IMR-90 (cell line): ENCODE measurements around the gene PEX14. TPM values are rescaled to one million over a fixed set of nuclear protein-coding genes. Genes with fewer than 3 reads are reported as not detected.

ENCODE experiments used
- ATAC-seq: fragments of 200-7000 bp; cut with Tn5 transposase; 2 replicates; pipeline ENCODE4 v1.9.1; 2020; ENCODE audit warnings: low read depth, mild to moderate bottlenecking, moderate library complexity
- BruUV-seq: library from RNA; stranded (reverse); fragments of 400-500 nt; replicated peaks from 2 replicates; lab custom pipeline; 2021; lab: Mats Ljungman, UMichigan
- CTCF ChIA-PET: fragments of 300-600 bp; formaldehyde crosslinking; extraction: SDS; loops from one replicate; lab custom pipeline; 2021; ENCODE audit warnings: antibody characterized with exemption; lab: Yijun Ruan, JAX
- POLR2A ChIA-PET: fragments of 300-600 bp; sonication (Branson Sonifier 250); formaldehyde crosslinking; loops from one replicate; lab custom pipeline; 2022; ENCODE audit warnings: antibody characterized with exemption; ENCODE audit not compliant: unreplicated experiment; lab: Charles Lee
- DNase-seq: peaks from one replicate; pipeline ENCODE4 v3.0.0; 2013
- H2AFZ ChIP-seq: replicated peaks from 2 replicates; pipeline ENCODE3; 2013; ENCODE audit warnings: low read length, mild to moderate bottlenecking; ENCODE audit not compliant: poor library complexity
- H2AK5ac ChIP-seq: 2 replicates; pipeline ENCODE4 v1.6.1; 2013; ENCODE audit warnings: low read depth, low read length, inconsistent platforms
- H2AK9ac ChIP-seq: replicated peaks from 2 replicates; pipeline ENCODE3; 2013; ENCODE audit warnings: mild to moderate bottlenecking, low read depth, low read length, moderate library complexity; ENCODE audit not compliant: poor library complexity
- H2BK120ac ChIP-seq: 2 replicates; pipeline ENCODE4 v1.6.1; 2013; ENCODE audit warnings: low read depth, low read length, inconsistent platforms
- H2BK15ac ChIP-seq: 3 replicates; pipeline ENCODE4 v1.6.1; 2013; ENCODE audit warnings: low read depth, low read length, inconsistent platforms
- H2BK20ac ChIP-seq: 2 replicates; pipeline ENCODE4 v1.6.1; 2013; ENCODE audit warnings: low read depth, mild to moderate bottlenecking, inconsistent platforms, low read length, moderate library complexity
- H2BK5ac ChIP-seq: 2 replicates; pipeline ENCODE4 v1.6.1; 2013; ENCODE audit warnings: mild to moderate bottlenecking, low read depth, low read length, inconsistent platforms; ENCODE audit not compliant: poor library complexity, severe bottlenecking
- H3K14ac ChIP-seq: replicated peaks from 2 replicates; pipeline ENCODE4 v1.6.1; 2013; ENCODE audit warnings: low read depth, low read length, inconsistent platforms
- H3K18ac ChIP-seq: 2 replicates; pipeline ENCODE4 v1.6.1; 2013; ENCODE audit warnings: low read depth, low read length, control low read depth
- H3K23ac ChIP-seq: 2 replicates; pipeline ENCODE4 v1.6.1; 2013; ENCODE audit warnings: low read depth, low read length, inconsistent platforms
- H3K27ac ChIP-seq: 2 replicates; pipeline ENCODE4 v1.5.1; 2013; ENCODE audit warnings: mild to moderate bottlenecking, control low read depth, low read length; ENCODE audit not compliant: insufficient read depth
- H3K27me3 ChIP-seq: 2 replicates; pipeline ENCODE4 v1.6.1; 2013; ENCODE audit warnings: low read length; ENCODE audit not compliant: control insufficient read depth, insufficient read depth
- H3K36me3 ChIP-seq: 2 replicates; pipeline ENCODE4 v1.6.1; 2013; ENCODE audit warnings: low read length, mixed read lengths; ENCODE audit not compliant: control insufficient read depth, insufficient read depth
- H3K4ac ChIP-seq: 2 replicates; pipeline ENCODE4 v1.6.1; 2013; ENCODE audit warnings: low read depth, low read length, inconsistent platforms
- H3K4me1 ChIP-seq: 2 replicates; pipeline ENCODE4 v1.6.1; 2013; ENCODE audit warnings: low read length, mixed read lengths; ENCODE audit not compliant: control insufficient read depth, insufficient read depth
- H3K4me2 ChIP-seq: 2 replicates; pipeline ENCODE4 v1.6.1; 2013; ENCODE audit warnings: low read depth, mild to moderate bottlenecking, control low read depth, low read length, moderate library complexity
- H3K4me3 ChIP-seq: 2 replicates; pipeline ENCODE4 v1.5.1; 2013; ENCODE audit warnings: low read depth, mild to moderate bottlenecking, control low read depth, low read length, moderate library complexity; ENCODE audit not compliant: insufficient read depth
- H3K56ac ChIP-seq: 2 replicates; pipeline ENCODE4 v1.6.1; 2013; ENCODE audit warnings: low read length, inconsistent platforms; ENCODE audit not compliant: insufficient read depth; ENCODE audit errors: extremely low read depth
- H3K79me1 ChIP-seq, 2 experiments: 2 replicates each; pipeline ENCODE4 v1.6.1; 2013; ENCODE audit warnings: low read length in 2 of 2, inconsistent platforms in 1 of 2, low read depth in 1 of 2
- H3K9ac ChIP-seq: 2 replicates; pipeline ENCODE4 v1.6.1; 2013; ENCODE audit warnings: low read depth, low read length, control low read depth
- H3K9me1 ChIP-seq: 2 replicates; pipeline ENCODE4 v1.6.1; 2013; ENCODE audit warnings: low read length, inconsistent platforms; ENCODE audit not compliant: insufficient read depth
- H3K9me3 ChIP-seq: 2 replicates; pipeline ENCODE4 v1.6.1; 2013; ENCODE audit warnings: low read length; ENCODE audit not compliant: control insufficient read depth, insufficient read depth
- H4K20me1 ChIP-seq: 2 replicates; pipeline ENCODE4 v1.6.1; 2013; ENCODE audit warnings: low read length, inconsistent platforms; ENCODE audit not compliant: insufficient read depth
- H4K5ac ChIP-seq: 2 replicates; pipeline ENCODE4 v1.6.1; 2013; ENCODE audit warnings: mild to moderate bottlenecking, low read depth, low read length, control low read depth
- H4K8ac ChIP-seq, 2 experiments: 2 replicates each; pipeline ENCODE4 v1.6.1; 2013; ENCODE audit warnings: low read depth in 2 of 2, low read length in 2 of 2, control low read depth in 1 of 2, inconsistent platforms in 1 of 2
- H4K91ac ChIP-seq: 2 replicates; pipeline ENCODE4 v1.6.1; 2013; ENCODE audit warnings: low read depth, low read length, inconsistent platforms; ENCODE audit not compliant: insufficient read depth
- BHLHE40 ChIP-seq: fragments of 150-350 bp; IDR thresholded peaks from 2 replicates; pipeline ENCODE4 v1.6.1; 2016; ENCODE audit warnings: mild to moderate bottlenecking, low read depth, low read length
- CEBPB ChIP-seq: IDR thresholded peaks from 2 replicates; pipeline ENCODE4 v1.6.1; 2012; ENCODE audit warnings: low read depth, low read length, improper control_type of control experiment
- CHD1 ChIP-seq: IDR thresholded peaks from 2 replicates; pipeline ENCODE4 v1.6.1; 2012; ENCODE audit warnings: low read depth, low read length, improper control_type of control experiment
- MAFK ChIP-seq: IDR thresholded peaks from 2 replicates; pipeline ENCODE4 v1.6.1; 2012; ENCODE audit warnings: low read depth, low read length, improper control_type of control experiment
- MAZ ChIP-seq: IDR thresholded peaks from 2 replicates; pipeline ENCODE4 v1.6.1; 2012; ENCODE audit warnings: low read depth, mild to moderate bottlenecking, low read length, improper control_type of control experiment, moderate library complexity, borderline replicate concordance
- MXI1 ChIP-seq: IDR thresholded peaks from 2 replicates; pipeline ENCODE4 v1.6.1; 2012; ENCODE audit warnings: low read depth, mild to moderate bottlenecking, low read length, moderate library complexity, borderline replicate concordance
- NFE2L2 ChIP-seq: fragments of 150-350 bp; IDR thresholded peaks from 2 replicates; pipeline ENCODE4 v1.6.1; 2016; ENCODE audit warnings: low read depth, mild to moderate bottlenecking, low read length
- POLR2A ChIP-seq: IDR thresholded peaks from 2 replicates; pipeline ENCODE4 v1.6.1; 2012; ENCODE audit warnings: mild to moderate bottlenecking, low read depth, low read length
- RAD21 ChIP-seq: IDR thresholded peaks from 2 replicates; pipeline ENCODE4 v1.6.1; 2012; ENCODE audit warnings: low read length, improper control_type of control experiment
- RCOR1 ChIP-seq: IDR thresholded peaks from 2 replicates; pipeline ENCODE4 v1.6.1; 2012; ENCODE audit warnings: mild to moderate bottlenecking, low read length, improper control_type of control experiment; ENCODE audit not compliant: insufficient replicate concordance
- RFX5 ChIP-seq: IDR thresholded peaks from 2 replicates; pipeline ENCODE4 v1.8.0; 2012; ENCODE audit warnings: low read depth, mild to moderate bottlenecking, low read length, moderate library complexity
- USF2 ChIP-seq: fragments of 150-350 bp; IDR thresholded peaks from 2 replicates; pipeline ENCODE4 v1.6.1; 2017; ENCODE audit warnings: mild to moderate bottlenecking, antibody characterized with exemption, low read length, low read depth
- WGBS, 2 experiments: methylation state at CpG; one replicate each; pipeline versions ENCODE4 v1.1.5 to v1.1.7; 2013; ENCODE audit warnings: missing lambda C conversion rate in 2 of 2; ENCODE audit not compliant: insufficient read length in 1 of 2; ENCODE audit errors: extremely low coverage in 2 of 2; 5-methylcytosine and 5-hydroxymethylcytosine counted together
- dilution Hi-C: fragments of 300-500 bp; cut with HindIII; formaldehyde crosslinking; loops from one replicate; pipeline ENCODE4 v1.14.3; 2018; ENCODE audit warnings: low sequenced_read_pairs; ENCODE audit not compliant: unreplicated experiment
- in situ Hi-C: fragments of 300-500 bp; cut with MboI; formaldehyde crosslinking; loops from 3 replicates; pipeline ENCODE4 v1.14.3; 2019; ENCODE audit warnings: low sequenced_read_pairs, inconsistent platforms, mixed read lengths
- intact Hi-C: fragments of 100-400 bp; cut with micrococcal nuclease; formaldehyde crosslinking; loops from 2 replicates; pipeline ENCODE4 v1.10.0; 2022
- polyA plus RNA-seq, 3 experiments: library from polyadenylated mRNA; depleted of rRNA; stranded (reverse); fragments of >200 nt; gene quantifications; 2 replicates each; pipeline ENCODE4 v1.2.3, GENCODE V29; 2012; ENCODE audit warnings: low replicate concordance in 1 of 3
- total RNA-seq: library from RNA; depleted of rRNA; stranded (reverse); fragments of >200 nt; gene quantifications from 2 replicates; pipeline ENCODE4 v1.2.3, GENCODE V29; 2012
- TF ChIP-seq, protein P1 (sequence below): fragments of 150-350 bp; IDR thresholded peaks from 2 replicates; pipeline ENCODE4 v1.6.1; 2016; ENCODE audit warnings: low read depth, mild to moderate bottlenecking, low read length, moderate library complexity, borderline replicate concordance

Gene PEX14
- total and polyA plus RNA-seq, 2 of the 4 experiments (the other 2 are of a cell fraction) = 9.5 to 22.5 TPM

DNA sequence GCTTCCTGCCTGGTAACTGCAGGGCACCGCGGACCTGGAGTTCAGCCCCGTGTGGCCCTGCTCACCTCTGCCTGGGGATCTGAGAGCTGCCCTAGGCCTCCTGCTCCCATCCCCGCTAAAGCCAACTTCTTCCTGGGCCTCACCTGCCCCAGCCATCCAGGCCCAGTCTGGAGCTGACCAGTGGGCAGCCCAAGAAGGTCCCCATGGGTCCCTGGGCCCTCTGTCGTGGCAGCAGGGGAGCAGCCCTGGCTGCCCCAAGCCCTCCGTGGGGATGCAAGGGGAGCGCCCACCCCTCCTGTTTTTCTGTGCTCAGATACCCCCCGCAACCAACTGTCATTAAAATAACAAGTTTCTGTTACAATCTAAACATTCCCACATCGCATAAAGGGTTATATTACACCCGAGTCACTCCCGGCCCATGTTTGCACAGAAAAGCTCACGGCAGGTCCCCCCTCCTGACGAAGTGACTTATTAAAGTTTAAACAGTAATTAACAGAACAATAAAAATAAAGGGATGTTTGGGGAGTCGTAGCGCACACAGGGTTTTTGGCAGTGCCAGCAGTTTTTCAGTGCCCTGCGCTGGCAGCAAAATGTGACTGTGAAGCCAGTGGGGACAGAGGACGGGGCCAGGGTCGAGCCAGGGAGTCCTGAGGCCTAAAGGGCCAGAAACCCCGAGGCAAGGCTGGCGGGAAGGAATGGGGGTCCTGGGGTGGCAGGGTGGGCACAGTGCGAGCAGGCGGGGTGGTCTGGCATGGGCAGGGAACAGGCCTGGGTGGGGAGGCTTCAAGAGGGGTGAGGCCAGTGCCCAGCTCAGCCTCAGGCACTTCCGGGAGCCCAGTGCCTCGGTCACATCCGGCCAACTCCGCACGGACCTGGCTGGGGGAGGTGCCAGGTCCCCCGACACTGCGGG, 200.2 kb downstream of the PEX14 start:
- Histone ChIP-seq H3K4ac (no peak overlapping the region), H2AK5ac (no peak overlapping the region), H4K91ac (no peak overlapping the region), H3K9me3 (no peaks in the 10 kb centered on the region), H3K36me3 (no peaks in the 10 kb centered on the region), H3K18ac (no peak overlapping the region), H2BK120ac (no peak overlapping the region), H3K9ac (no peak overlapping the region), H4K5ac (no peak overlapping the region), H2BK20ac (no peak overlapping the region), H3K9me1 (no peaks in the 10 kb centered on the region), H3K23ac (no peak overlapping the region), H2BK15ac (no peak overlapping the region), H3K79me1 (no peaks in the 10 kb centered on the region), H3K4me2 (no peak overlapping the region), H2BK5ac (no peak overlapping the region), H3K4me1 (no peaks in the 10 kb centered on the region), H3K4me3 (no peak overlapping the region), H3K27ac (no peak overlapping the region), H4K20me1 (no peaks in the 10 kb centered on the region), H2AFZ (no peak overlapping the region), H3K27me3 (peaks cover 13% of the 10 kb centered on the region; the same call in 1 of the 2 replicates), H3K14ac (no peak overlapping the region), H3K56ac (no peak overlapping the region), H4K8ac (no peak overlapping the region), H2AK9ac (peak overlapping the region; percentile 28)
- ChIA-PET CTCF (no interaction called here), POLR2A (no interaction called here)
- ATAC-seq (no peak), DNase-seq (no peak)
- WGBS, 2 experiments = 83% methylated on average over 20 of the region's 29 CpGs; no CpG with 5 or more reads in 1 of the 2 experiments
- intact Hi-C loops (no loop called here), in situ Hi-C loops (no loop called here), dilution Hi-C loops (no loop called here)
- TF ChIP-seq USF2 = no peak
- no peak for TF ChIP-seq RAD21
- no peak for TF ChIP-seq POLR2A
- no peak for TF ChIP-seq NFE2L2
- TF ChIP-seq, protein P1, sequence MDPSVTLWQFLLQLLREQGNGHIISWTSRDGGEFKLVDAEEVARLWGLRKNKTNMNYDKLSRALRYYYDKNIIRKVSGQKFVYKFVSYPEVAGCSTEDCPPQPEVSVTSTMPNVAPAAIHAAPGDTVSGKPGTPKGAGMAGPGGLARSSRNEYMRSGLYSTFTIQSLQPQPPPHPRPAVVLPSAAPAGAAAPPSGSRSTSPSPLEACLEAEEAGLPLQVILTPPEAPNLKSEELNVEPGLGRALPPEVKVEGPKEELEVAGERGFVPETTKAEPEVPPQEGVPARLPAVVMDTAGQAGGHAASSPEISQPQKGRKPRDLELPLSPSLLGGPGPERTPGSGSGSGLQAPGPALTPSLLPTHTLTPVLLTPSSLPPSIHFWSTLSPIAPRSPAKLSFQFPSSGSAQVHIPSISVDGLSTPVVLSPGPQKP = no peak
- TF ChIP-seq MXI1 = no peak
- no peak for TF ChIP-seq CHD1
- TF ChIP-seq CEBPB = no peak
- TF ChIP-seq MAFK = no peak
- TF ChIP-seq BHLHE40 = no peak
- TF ChIP-seq RFX5 = no peak
- no peak for TF ChIP-seq RCOR1
- TF ChIP-seq MAZ = no peak
- no TSS peak for BruUV-seq
